ELR (cell line): Measurements from ENCODE around the gene ALPK3.
A peak's percentile ranks its signal among the peaks of the same experiment; 100 is the strongest.

Source experiments
- DNase-seq: peaks from one replicate; pipeline ENCODE4 v3.0.0-alpha.2; 2015; ENCODE audit warnings: low read depth

ALPK3 gene

GRCh38 chr15:84797801-84798200, 19.4 kb upstream of the ALPK3 start:
- no peak for DNase-seq

DNA sequence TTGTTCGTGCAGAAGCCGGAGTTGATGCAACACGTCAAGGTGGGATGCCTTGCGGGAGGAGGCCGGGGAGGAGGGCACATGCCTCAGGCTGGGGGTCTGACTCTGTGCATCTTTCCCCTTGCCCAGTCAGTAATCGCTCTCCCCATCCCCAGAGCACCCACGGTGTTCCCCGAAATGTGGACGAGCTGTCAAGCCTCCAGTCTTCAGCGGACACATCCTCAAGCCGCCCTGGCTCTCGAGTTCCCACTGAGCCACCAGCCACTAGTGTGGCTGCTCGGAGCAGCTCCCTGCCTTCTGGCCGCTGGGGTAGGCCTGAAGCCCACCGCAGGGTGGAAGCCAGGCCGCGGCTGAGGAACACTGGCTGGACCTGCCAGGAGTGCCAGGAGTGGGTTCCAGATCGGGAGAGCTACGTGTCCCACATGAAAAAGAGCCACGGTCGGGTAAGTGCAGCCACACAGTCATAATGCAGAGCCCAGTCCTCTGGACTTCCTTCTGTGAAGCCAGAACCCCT, 18.7 kb upstream of the ALPK3 start:
- DNase-seq: no peak

GRCh38 chr15:84799511-84800187, 17.5 kb upstream of the ALPK3 start:
- DNase-seq: no peak

DNA sequence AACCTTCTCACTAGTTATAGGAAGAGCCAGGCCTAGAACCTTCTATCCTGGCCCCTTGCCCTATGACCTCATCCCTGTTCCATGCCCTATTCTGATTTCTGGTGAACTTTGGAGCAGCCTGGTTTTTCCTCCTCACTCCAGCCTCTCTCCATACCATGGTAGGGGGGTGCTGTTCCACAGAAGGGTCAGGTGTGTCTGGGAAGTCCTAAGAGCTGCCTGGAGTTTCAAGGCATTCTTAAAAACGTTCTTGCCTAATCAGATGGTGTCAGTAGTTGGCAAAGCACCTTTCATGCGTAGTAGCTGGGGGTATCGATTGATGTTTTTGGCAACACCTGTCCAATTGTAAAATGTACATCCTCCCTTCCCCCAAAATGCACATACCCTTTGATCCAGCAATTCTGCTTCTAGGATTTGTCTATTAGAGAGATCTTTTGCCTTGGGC, 16.8 kb upstream of the ALPK3 start:
- no peak for DNase-seq

DNA sequence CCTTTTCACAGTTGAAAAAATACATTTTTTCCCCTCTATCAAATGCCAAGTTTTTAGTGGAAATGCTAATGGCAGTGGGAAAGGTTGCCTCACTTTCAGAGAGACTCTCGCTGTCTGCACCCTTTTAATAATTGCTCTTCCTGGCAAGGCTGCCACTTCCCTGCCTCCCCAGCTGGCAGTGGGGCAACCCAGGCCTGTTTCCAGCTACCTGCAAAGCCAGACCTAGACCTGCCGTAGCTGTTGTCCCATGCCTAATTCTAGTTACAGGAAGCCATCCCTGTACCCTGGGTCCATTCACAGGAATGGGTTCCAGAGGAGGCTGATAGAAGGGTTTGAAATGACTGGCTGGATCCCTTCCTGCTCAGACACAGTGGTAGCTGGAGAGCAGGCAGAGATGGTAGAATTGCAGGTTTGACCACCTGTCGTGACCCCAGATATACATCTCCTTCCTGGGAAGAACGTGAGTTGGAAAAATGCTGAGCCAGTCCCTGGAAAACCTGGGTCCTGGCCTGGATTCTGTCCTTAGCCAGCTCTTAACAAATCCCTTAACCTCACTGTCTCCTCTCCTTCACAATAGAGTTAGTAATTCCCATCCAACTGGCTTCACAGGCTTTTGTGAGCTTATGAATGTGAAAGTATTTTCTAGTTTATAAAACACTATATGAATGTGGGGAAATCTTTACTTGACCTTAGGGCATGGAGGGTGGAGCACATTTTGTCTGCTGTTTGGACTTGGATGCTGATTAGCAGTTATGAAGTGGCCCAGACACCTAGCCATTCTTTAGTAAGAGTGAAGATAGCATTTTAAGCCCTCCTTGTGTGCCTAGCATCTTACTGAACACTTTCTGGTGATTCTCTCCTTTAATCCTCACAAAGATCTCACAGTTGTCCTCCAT, 12.9 kb upstream of the ALPK3 start:
- DNase-seq: no peak

DNA sequence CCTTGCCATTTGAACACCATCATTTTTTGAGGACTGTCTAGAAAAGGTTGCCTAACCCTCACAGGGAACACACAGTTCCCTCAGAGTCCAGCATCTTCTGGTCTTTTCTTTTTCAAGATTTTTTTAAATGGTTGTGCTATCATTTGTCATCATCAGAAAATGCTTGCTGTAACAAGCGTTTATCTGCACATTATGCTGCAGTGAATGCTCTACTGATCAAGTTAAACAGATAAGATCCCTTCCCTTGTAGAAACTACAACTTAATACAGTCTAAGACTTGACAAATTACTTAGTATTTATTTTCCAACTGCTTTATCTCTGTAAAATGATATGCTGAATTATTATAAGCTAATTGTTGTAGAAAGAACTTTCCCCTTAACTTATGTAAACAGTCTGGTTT, 11.9 kb upstream of the ALPK3 start:
- no peak for DNase-seq

DNA sequence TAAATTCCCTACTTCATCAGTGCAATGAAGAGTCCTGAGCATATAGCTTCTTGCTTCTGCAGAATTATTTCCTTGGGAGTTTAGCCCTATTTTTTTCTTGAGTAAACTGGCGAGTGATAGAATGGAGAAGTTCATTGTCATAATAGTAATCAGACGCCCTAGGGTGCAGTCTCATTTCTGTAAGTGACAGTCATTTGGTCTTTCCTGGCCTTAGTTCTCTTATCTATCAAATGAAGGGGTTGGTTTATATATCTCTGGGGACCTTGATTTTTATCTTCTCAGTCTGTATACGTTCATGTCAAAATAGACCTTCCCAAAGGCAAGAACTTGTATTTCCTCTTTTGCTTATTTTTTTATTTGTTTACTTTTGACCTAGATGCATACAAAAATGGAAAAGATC, 9.9 kb upstream of the ALPK3 start:
- DNase-seq: no peak

DNA sequence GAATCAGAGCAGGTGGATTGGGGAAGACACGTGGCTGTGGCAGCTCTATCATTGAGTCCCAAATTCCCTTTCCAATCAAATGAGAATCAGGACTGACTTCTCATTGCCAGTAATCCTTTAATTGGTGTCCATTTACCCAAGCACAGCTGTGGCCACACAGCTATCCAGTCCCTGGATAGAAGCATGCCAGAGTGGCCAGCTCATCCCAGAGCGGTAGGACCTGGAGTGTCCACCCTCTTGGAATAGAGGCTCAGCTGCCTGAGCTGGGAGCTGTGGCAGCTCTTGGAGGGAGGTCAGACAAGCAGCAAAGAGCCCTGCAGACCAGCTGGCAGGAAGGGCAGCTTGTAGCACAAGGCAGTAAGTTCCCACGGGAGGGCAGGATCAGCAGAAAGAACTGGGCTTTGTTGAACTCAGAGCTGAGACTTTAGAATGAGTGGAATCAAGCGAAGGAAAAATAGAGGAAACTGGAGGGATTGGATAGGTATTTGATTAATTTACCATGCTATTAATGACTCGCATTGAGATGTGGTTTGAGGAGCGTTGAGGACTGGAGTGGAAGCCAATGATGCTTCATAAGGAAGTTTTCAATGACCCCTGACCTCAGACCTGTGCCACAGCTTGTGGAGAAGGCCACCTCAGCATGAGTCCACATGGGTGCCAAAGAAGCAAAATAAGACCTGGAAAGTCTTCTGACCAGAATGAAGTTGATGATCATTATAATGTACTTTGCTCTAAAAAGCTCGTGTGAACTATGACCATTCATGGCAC, 6.9 kb upstream of the ALPK3 start:
- peak; percentile 56 for DNase-seq

DNA sequence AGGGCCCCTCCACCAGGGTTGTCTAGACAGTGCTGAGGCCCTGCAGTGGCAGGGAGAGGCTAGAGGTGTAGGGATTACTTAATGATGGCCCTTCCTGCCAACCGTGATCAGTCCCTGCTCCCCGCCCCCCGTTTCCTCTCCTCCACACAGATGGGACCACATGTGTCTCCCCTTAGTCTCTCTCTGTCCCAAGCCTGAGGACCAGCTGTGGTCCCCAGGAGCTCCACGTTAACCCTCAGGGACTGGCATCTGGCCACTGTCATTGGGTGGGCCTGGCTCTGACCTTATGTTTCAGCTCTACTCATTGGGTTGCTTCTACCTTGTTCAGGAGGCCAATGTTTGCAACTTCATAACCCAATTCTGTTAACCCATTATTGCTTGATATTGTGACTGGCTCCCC, 6.0 kb upstream of the ALPK3 start:
- DNase-seq: no peak

DNA sequence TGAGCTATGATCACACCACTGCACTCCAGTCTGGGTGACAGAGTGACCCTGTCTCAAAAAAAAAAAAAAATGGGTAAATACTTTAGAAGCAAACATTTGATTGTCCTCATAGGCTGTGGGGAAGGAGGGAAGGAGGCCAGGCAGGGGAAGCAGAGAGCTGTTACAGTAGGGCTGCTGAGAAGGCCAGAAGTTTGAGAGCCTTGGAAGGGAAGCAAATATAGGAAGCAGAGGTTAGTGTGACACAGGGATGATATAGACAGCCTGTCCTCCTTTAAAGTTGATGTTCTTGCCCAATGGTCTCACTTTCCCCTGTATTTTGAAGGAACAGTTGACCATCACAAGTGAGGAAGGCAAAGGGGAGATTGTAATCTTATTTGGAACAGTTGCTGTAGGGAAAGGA, 5.3 kb upstream of the ALPK3 start:
- no peak for DNase-seq

- DNase-seq: no peak
These were observed 4.3 kb upstream of the ALPK3 start for GRCh38 chr15:84812842-84813241.

GRCh38 chr15:84813435-84813834, 3.7 kb upstream of the ALPK3 start:
- no peak for DNase-seq

DNA sequence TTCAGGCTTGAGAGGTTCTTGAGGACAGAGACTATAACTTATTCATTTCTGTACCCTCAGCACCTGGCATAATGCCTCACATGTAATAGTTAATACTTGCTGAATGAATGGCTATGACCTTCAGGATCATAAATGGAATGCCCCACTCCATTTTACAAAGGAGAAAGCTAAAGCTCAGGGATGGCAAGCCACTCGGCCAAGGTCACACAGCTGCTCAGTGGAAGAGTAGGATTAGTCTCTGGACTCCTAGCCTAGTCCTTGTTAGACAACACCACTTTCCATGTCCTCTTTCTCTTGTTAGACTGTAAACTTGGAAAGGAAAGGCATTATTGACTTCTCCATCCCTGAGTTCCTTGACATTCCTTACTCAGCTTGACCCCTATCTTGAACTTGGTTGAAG, 3.2 kb upstream of the ALPK3 start:
- no peak for DNase-seq

GRCh38 chr15:84814916-84815315, 2.2 kb upstream of the ALPK3 start:
- no peak for DNase-seq

GRCh38 chr15:84817466-84818081, 418 bp downstream of the ALPK3 start:
- no peak for DNase-seq

DNA sequence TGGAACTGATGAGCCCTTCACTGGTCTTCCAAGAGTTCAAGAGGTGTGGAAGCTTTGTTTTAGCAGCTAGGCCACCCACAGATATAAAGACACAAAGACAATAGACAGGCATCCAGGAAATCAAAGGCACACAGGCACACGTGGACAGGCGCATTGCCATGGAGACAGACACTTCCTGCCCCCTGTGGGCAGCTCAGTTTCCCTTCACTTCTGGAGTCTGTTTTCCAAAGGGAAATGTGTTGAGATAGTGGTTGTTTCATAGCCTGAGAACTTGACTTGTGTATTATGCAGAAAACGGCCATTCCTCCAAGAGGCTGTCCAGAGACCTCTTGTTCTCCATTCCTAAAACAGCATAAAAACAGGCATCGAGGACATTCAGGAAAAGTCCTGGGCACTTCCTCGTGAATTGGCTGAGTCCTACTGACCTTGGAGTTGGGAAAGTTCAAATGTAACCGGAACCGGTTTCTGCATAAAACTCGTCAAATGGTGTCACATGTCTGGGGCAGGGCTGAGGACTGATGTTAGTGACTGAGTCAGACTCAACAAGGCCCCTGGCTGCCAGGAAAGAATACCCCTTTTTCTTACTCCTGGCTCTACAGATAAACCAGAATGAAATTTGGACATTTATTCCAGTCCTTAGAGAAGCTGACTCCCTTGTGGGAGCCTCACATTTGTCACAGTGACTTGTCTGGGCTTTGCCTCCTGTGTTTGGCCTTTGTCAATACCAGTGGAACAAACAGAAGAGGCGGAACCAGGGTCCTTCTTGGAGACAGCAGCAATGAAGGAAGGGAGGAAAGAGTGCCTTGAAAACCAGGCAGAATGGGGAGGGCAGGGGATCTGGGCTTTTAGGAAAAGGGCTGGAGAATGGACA, 1.3 kb downstream of the ALPK3 start:
- no peak for DNase-seq

DNA sequence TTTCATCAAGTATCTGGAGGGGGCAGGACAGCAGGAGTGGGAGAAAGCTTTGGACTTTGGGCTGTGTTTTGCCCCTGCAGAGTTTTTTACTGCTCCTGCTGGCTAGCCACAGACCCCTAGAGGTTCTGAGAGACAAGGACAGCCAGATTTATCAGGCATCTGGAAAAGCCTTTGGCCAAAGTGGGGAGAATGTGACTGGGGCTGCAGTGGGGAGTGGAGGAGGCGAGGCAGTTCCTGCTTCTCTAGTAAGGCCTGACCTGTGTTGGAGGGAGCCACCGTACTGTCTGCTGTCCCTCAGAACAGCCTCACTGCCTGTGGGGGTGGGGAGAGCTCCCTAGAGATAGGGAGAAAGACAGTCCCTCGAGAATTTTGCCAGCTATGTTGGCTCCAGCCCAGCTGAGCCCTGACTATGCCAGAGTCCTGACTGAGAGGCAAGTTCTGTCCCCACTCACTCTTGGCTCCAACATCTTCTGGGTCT, 2.2 kb downstream of the ALPK3 start:
- peak; percentile 10 for DNase-seq

- no peak for DNase-seq
These were observed 2.6 kb downstream of the ALPK3 start for GRCh38 chr15:84819791-84820190.

GRCh38 chr15:84821501-84822021, 4.4 kb downstream of the ALPK3 start:
- no peak for DNase-seq

DNA sequence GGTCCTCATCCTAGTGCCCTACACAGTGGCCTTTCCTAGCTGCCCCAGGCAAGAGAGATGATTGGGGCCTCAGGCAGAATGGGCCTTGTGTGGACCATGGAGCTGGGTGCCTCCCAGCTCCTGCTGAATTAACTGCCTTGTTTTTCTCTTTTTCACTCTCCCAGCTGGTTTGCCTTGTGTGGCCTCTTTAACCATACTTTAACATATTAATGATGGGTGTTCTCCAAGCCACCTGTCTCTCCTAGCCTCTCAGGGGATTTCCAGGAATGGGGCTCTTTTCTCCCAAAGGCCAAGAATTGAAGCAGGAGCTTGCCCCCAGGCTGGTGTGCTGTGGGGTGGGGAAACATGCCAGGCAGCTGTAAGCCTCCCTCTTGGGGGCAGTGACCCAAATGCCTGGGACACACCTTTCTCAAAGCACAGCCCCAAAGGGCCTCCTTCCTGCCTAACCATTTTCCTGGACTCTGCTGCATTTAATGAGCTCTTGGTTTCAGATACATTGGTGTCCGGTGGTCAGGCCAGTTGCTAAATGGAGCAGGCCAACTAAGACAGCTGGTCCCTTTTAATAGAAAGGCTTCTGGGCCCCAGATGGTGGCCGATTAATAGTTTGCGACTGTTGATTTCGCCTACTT, 5.6 kb downstream of the ALPK3 start:
- DNase-seq: no peak
